NCI-H2029 treated with DMSO at 0.1 percent for 48 hours (cell line): ENCODE results near the gene ACBD3.
A peak's percentile ranks its signal among the peaks of the same experiment; 100 is the strongest.

Experiments
- DNase-seq: peaks from one replicate; lab custom pipeline; 2025; lab: John Stamatoyannopoulos, UW

The ACBD3 gene

DNA sequence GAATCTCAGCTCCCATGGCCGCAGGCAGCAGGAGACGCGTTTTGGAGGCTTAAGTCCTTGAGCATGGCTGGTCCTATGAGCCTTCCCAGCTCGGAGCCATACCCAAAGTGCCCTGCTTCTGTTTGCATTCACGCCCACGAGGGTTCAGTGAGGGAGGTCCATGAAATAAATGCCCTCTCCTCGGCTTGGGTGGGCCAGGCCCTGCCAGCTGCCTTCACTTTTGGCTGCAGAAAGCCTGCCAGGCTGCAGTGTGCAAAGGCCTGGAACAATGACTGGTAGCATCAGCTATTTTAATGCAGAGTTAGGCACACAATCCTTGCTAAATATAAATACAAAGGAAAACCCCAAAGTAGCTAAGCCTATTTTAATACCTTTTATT, 74.7 kb downstream of the ACBD3 start:
- no peak for DNase-seq

GRCh38 chr1:226111098-226111882, 75.3 kb downstream of the ACBD3 start:
- no peak for DNase-seq

DNA sequence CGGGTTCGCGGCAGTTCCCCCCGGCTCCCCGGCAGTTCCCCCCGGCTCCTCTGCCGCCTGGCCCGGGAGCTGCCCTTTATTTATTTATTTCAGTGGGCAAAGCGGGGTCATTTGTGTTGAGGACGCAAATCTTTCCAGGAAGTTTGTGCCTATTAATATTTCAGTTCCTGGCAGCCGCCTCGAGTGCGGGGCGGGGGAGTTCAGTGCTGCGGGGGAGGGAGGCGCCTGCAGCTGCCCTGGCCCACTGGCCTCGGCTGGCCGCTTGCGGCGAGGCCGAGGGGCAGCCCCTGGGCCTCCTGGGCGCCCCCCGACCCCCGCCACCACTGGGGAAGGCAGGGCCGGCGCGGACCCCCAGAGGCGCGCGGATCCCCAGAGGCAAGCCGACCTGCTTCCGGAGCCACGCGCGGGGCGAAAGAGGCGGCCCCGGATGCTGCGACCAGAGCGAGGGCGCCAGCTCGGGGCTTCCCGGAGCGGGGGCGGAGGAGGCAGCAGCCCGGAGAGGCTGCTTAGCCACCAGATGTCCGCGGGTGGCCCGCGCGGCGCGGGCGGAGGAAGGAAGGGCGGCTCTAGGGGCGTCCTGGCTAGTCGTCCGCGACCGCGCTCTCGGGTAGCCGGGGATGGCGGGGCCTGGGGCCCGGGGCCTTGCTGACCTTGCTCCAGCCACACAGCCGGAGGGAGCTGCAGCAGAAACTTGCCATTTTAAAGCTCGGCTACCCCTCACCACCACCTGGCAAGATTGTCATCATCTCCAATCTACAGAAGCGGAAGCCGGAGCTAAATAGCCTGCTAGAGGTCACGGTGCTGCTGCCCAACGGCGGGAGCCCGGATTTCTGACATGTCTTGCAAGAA, 76.1 kb downstream of the ACBD3 start:
- DNase-seq: no peak

DNA sequence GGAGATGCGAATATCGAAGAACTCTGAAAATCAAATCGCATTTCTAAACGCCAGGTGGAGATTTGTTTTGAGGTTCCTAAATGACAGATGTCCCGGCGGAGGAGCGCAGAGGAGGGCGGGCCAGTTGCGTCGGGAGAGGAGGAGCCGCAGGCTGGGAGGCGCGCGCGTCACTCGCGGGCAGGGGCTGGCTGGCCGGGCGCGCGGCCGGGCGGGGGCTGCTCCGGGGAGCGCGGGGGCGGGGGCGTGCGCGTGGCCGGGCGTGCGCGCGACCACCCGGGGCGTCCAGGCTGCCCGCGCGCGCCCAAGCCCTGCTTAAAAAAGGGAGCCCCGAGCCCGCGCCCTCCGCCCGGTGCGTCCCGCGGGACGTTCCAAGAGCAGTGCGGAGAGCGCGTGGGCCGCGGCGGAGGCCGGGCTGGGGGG, 76.7 kb downstream of the ACBD3 start:
- peak; percentile 11 for DNase-seq

DNA sequence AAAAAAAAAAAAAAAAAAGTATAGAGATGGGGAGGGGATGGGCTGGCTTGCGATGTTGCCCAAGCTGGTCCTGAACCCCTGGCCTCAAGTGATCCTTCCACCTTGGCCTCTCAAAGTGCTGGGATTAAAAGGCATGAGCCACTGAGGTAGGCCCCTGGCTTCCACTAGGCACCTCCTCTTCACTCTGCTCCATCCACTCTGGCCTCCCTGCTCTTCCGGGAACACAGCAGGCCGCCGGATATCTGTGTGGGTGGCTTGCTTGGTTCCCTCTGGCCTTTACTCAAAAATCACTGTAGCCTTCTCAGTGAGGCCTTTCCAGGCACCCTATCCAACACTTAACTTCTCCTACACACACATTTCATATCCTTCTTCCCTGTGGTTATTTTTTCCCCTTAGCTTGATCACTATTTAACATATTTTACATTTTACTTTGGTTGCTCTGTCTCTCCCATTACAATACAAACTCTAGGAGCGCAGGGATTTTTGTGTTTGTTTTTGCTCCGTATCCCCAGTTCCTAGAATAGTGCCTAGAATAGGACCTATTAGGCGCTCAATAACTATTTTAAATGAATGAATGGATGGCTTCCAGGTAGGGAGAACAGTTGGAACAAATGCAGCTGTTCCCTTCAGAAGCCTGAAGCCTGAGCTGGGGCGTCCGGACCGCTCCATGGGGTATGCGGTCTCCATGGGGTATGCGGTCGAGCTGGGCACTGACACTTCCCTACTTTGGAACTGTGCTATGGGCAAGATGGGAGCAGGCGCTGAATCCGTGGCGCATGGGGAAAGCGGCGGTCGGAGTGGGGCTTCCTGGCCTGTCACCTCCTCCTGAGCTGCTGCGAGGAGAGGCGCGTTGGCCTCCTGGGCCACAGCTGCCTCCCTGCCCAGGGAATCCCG, 77.4 kb downstream of the ACBD3 start:
- DNase-seq: no peak

DNA sequence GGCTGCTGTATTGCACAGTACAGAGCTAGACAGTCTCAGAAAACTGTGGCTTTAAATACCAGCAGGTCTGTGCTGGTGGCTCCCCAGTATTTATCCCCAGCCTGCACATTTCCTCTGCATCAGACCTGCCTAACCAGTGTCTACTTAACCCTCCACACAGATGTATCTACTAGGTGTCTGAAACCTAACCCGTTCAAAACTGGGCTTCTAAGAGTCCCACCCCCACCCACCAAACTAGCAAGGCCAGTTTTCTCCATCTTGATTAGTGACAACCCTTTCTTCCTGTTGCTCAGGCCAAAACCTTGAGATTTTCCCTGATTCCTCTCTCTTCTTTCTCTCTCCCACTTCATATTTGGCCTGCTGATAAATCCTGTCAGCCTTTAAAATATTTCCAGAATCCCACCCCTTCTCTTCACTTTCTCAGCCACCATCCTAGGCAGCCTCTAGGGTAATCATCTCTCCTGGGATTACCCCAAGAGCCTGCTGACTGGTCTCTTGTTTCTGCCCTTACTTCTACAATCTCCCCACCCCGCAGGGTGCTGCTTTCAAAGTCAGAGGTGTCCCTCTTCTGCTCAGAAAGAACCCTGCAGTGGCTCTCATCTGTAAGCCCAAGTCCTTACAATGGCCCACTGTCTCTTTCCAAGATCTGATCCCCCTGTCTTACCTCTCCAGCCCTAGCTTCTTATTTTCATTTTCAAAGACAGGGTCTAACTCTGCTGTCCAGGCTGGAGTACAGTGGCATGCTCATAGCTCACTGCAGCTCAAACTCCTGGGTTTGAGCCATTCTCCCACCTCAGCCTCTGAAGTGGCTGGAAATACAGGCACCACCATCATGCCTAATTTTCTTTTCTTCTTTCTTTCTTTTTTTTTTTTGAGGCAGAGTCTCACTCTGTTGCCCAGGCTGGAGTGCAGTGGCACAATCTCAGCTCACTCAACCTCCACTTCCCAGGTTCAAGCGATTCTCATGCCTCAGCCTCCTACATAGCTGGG, 78.8 kb downstream of the ACBD3 start:
- DNase-seq: no peak

DNA sequence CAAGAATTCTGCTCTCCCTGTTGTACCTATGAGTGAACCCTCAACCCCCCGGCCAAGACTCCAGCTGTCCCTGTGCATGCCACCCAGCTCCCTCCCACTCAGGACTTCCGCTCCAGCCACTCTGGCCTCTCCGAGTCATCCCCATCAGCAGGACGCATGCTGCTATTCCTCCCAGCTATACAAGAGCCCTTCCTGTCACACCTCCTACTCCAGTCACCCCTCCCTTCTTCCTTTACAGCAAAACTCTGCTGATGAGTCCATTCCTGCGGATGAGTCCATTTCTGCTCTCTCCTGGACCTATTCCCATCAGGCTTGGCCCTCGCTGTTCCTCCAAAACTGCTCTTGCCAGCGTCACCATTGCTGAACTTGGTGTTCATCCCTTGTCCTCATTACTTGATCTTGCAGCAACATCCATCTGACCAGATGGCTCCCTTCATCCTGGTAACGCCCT, 81.8 kb downstream of the ACBD3 start:
- no peak for DNase-seq

- no peak for DNase-seq
These were observed 85.8 kb downstream of the ACBD3 start for GRCh38 chr1:226100436-226101391.

GRCh38 chr1:226098870-226099835, 87.4 kb downstream of the ACBD3 start:
- no peak for DNase-seq

- no peak for DNase-seq
These were observed 88.5 kb downstream of the ACBD3 start for GRCh38 chr1:226097866-226098625.

DNA sequence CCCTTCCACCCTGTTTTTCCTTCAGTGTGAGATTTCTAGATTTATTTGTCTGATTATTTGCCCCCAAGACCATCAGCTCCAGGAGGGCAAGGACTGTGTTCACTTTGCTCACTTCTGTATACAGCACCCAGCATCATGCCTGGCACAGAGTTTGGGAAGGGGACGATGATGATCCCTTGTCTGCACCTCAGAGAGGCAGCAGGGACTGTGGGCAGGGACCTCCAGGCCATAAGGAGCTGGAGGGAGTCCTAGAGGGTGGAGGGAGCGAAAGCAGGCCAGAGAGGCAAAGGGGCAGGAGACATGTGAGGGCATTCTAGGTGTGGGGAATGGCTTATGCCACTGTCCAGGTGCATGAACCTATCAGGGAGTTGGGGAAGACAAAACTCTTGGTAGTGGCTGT, 91.3 kb downstream of the ACBD3 start:
- no peak for DNase-seq
